WTC11 (cell line): ENCODE measurements around the gene INCA1. TPM values are rescaled to one million over a fixed set of nuclear protein-coding genes. Genes with fewer than 3 reads are reported as not detected.

Experiments used
- ATAC-seq: fragments of 200-7000 bp; cut with Tn5 transposase; 2 replicates; pipeline ENCODE4 v1.10.0; 2021; ENCODE audit warnings: mild to moderate bottlenecking, moderate library complexity
- CTCF ChIA-PET: fragments of 300-600 bp; sonication (Branson Sonifier 250); formaldehyde crosslinking; loops from one replicate; lab custom pipeline; 2021; ENCODE audit warnings: antibody characterized with exemption; lab: Charles Lee
- POLR2A ChIA-PET: fragments of 350-600 bp; sonication (Branson Sonifier 250); formaldehyde crosslinking; loops from one replicate; lab custom pipeline; 2021; ENCODE audit warnings: antibody characterized with exemption; lab: Charles Lee
- DNase-seq: peaks from one replicate; pipeline ENCODE4 v3.0.0; 2021; ENCODE audit warnings: low spot score
- H3K27ac Mint-ChIP-seq: 2 replicates; pipeline ENCODE4 v1.8.0; 2021; ENCODE audit warnings: mixed read lengths
- H3K27me3 Mint-ChIP-seq: 2 replicates; pipeline ENCODE4 v1.8.0; 2021; ENCODE audit warnings: low read depth, mild to moderate bottlenecking, moderate library complexity, mixed read lengths
- H3K36me3 Mint-ChIP-seq: 2 replicates; pipeline ENCODE4 v1.8.0; 2021; ENCODE audit warnings: mixed read lengths
- H3K4me1 Mint-ChIP-seq: 2 replicates; pipeline ENCODE4 v1.8.0; 2022; ENCODE audit warnings: mixed read lengths
- H3K4me3 Mint-ChIP-seq: 2 replicates; pipeline ENCODE4 v1.8.0; 2021; ENCODE audit warnings: mild to moderate bottlenecking, moderate library complexity, mixed read lengths
- H3K9me3 Mint-ChIP-seq: 2 replicates; pipeline ENCODE4 v1.8.0; 2021; ENCODE audit warnings: mixed read lengths
- EMX1 ChIP-seq: fragments of 250-450 bp; sonication (Bioruptor Pico); IDR thresholded peaks from 2 replicates; pipeline ENCODE4 v1.8.0; 2021; ENCODE audit warnings: mild to moderate bottlenecking
- ETV6 ChIP-seq: sonication (generic); formaldehyde crosslinking; IDR thresholded peaks from 2 replicates; pipeline ENCODE4 v1.8.1; 2022; ENCODE audit warnings: mild to moderate bottlenecking, missing genetic modification reagents
- FOXP1 ChIP-seq: sonication (generic); formaldehyde crosslinking; IDR thresholded peaks from 2 replicates; pipeline ENCODE4 v1.8.0; 2022; ENCODE audit warnings: missing genetic modification reagents, mild to moderate bottlenecking, moderate library complexity, borderline replicate concordance
- GTF2I ChIP-seq: fragments of 250-450 bp; sonication (Bioruptor Pico); conservative IDR thresholded peaks from 2 replicates; pipeline ENCODE4 v1.4.0; 2021; ENCODE audit warnings: mild to moderate bottlenecking
- HMGA2 ChIP-seq: fragments of 250-450 bp; sonication (Bioruptor Pico); IDR thresholded peaks from 2 replicates; pipeline ENCODE4 v1.4.0; 2021; ENCODE audit warnings: mild to moderate bottlenecking, moderate library complexity
- IRF2 ChIP-seq: sonication (generic); formaldehyde crosslinking; IDR thresholded peaks from 2 replicates; pipeline ENCODE4 v1.8.0; 2022; ENCODE audit warnings: low read depth, missing genetic modification reagents, borderline replicate concordance
- NFE2L1 ChIP-seq: sonication (generic); formaldehyde crosslinking; IDR thresholded peaks from 2 replicates; pipeline ENCODE4 v1.8.1; 2023; ENCODE audit warnings: missing genetic modification reagents
- NR3C1 ChIP-seq: sonication (generic); formaldehyde crosslinking; conservative IDR thresholded peaks from 2 replicates; pipeline ENCODE4 v1.8.1; 2023; ENCODE audit warnings: low read depth, mild to moderate bottlenecking, missing genetic modification reagents
- TP53 ChIP-seq: sonication (generic); formaldehyde crosslinking; IDR thresholded peaks from 2 replicates; pipeline ENCODE4 v1.8.1; 2023; ENCODE audit warnings: mild to moderate bottlenecking, missing genetic modification reagents
- ZNF138 ChIP-seq: sonication (generic); formaldehyde crosslinking; conservative IDR thresholded peaks from 2 replicates; pipeline ENCODE4 v1.8.1; 2022; ENCODE audit warnings: mild to moderate bottlenecking, moderate library complexity, missing genetic modification reagents
- ZNF671 ChIP-seq: fragments of 250-450 bp; sonication (Bioruptor Pico); IDR thresholded peaks from 2 replicates; pipeline ENCODE4 v1.8.0; 2021; ENCODE audit warnings: mild to moderate bottlenecking
- total RNA-seq: library from RNA; stranded (reverse); gene quantifications from 3 replicates; pipeline ENCODE4 v1.2.3, GENCODE V29; 2021
- TF ChIP-seq, protein P1 (sequence below): sonication (generic); formaldehyde crosslinking; IDR thresholded peaks from 2 replicates; pipeline ENCODE4 v1.8.1; 2022; ENCODE audit warnings: missing genetic modification reagents, borderline replicate concordance
- TF ChIP-seq, protein P2 (sequence below): sonication (generic); formaldehyde crosslinking; IDR thresholded peaks from 2 replicates; pipeline ENCODE4 v1.8.0; 2022; ENCODE audit warnings: mild to moderate bottlenecking, missing genetic modification reagents
- TF ChIP-seq, protein P3 (sequence below): fragments of 250-450 bp; sonication (Bioruptor Pico); conservative IDR thresholded peaks from 2 replicates; pipeline ENCODE4 v1.9.0; 2021; ENCODE audit warnings: mild to moderate bottlenecking
- TF ChIP-seq, protein P4 (sequence below): sonication (generic); formaldehyde crosslinking; conservative IDR thresholded peaks from 2 replicates; pipeline ENCODE4 v1.8.1; 2023; ENCODE audit warnings: mild to moderate bottlenecking, low read depth, missing genetic modification reagents, moderate library complexity
- TF ChIP-seq, protein P5 (sequence below): sonication (generic); formaldehyde crosslinking; IDR thresholded peaks from 2 replicates; pipeline ENCODE4 v1.8.1; 2023; ENCODE audit warnings: mild to moderate bottlenecking, missing genetic modification reagents
- TF ChIP-seq, protein P6 (sequence below): sonication (generic); formaldehyde crosslinking; IDR thresholded peaks from 2 replicates; pipeline ENCODE4 v1.8.0; 2023; ENCODE audit warnings: missing genetic modification reagents
- TF ChIP-seq, protein P7 (sequence below): fragments of 250-450 bp; sonication (Bioruptor Pico); IDR thresholded peaks from 2 replicates; pipeline ENCODE4 v1.9.0; 2021; ENCODE audit warnings: mild to moderate bottlenecking
- TF ChIP-seq, protein P8 (sequence below): sonication (generic); formaldehyde crosslinking; IDR thresholded peaks from 2 replicates; pipeline ENCODE4 v1.8.0; 2022; ENCODE audit warnings: missing genetic modification reagents

Gene INCA1
- total RNA-seq, 1 experiment from 2014 or later, result 0.61 TPM

DNA sequence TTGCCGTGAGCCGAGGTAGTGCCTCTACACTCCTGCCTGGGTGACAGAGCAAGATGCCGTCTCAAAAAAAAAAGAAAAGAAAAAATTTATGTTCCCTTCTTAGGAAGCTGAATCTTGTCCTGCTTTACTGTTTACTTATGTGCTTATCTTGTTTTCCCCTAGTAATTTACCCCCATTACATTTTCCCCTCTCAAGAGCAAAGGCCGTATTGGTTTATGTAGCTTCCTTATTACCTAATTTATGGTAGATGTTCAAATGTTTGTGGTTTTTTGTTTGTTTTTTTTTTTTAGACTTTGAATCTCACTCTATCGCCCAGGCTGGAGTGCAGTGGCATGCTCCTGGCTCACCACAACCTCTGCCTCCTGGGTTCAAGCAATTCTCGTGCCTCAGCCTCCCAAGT lies 48.2 kb upstream of the INCA1 start:
- ATAC-seq (no peak), DNase-seq (no peak)
- Mint-ChIP-seq H3K4me3 (no peak overlapping the region), H3K27me3 (no peaks in the 10 kb centered on the region), H3K9me3 (no peaks in the 10 kb centered on the region), H3K4me1 (no peaks in the 10 kb centered on the region), H3K27ac (no peak overlapping the region), H3K36me3 (no peaks in the 10 kb centered on the region)
- TF ChIP-seq, protein P1, sequence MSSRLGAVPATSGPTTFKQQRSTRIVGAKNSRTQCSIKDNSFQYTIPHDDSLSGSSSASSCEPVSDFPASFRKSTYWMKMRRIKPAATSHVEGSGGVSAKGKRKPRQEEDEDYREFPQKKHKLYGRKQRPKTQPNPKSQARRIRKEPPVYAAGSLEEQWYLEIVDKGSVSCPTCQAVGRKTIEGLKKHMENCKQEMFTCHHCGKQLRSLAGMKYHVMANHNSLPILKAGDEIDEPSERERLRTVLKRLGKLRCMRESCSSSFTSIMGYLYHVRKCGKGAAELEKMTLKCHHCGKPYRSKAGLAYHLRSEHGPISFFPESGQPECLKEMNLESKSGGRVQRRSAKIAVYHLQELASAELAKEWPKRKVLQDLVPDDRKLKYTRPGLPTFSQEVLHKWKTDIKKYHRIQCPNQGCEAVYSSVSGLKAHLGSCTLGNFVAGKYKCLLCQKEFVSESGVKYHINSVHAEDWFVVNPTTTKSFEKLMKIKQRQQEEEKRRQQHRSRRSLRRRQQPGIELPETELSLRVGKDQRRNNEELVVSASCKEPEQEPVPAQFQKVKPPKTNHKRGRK (CRISPR knock-in tag), result no peak
- TF ChIP-seq, protein P2, sequence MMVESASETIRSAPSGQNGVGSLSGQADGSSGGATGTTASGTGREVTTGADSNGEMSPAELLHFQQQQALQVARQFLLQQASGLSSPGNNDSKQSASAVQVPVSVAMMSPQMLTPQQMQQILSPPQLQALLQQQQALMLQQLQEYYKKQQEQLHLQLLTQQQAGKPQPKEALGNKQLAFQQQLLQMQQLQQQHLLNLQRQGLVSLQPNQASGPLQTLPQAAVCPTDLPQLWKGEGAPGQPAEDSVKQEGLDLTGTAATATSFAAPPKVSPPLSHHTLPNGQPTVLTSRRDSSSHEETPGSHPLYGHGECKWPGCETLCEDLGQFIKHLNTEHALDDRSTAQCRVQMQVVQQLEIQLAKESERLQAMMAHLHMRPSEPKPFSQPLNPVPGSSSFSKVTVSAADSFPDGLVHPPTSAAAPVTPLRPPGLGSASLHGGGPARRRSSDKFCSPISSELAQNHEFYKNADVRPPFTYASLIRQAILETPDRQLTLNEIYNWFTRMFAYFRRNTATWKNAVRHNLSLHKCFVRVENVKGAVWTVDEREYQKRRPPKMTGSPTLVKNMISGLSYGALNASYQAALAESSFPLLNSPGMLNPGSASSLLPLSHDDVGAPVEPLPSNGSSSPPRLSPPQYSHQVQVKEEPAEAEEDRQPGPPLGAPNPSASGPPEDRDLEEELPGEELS, result no peak
- TF ChIP-seq ZNF138 (CRISPR knock-in tag), result no peak
- no peak for TF ChIP-seq TP53 (CRISPR knock-in tag)
- TF ChIP-seq NR3C1 (CRISPR knock-in tag), result no peak
- TF ChIP-seq FOXP1 (CRISPR knock-in tag), result no peak
- TF ChIP-seq ETV6 (CRISPR knock-in tag), result no peak
- no peak for TF ChIP-seq GTF2I
- no peak for TF ChIP-seq EMX1 (CRISPR knock-in tag)
- TF ChIP-seq, protein P3, sequence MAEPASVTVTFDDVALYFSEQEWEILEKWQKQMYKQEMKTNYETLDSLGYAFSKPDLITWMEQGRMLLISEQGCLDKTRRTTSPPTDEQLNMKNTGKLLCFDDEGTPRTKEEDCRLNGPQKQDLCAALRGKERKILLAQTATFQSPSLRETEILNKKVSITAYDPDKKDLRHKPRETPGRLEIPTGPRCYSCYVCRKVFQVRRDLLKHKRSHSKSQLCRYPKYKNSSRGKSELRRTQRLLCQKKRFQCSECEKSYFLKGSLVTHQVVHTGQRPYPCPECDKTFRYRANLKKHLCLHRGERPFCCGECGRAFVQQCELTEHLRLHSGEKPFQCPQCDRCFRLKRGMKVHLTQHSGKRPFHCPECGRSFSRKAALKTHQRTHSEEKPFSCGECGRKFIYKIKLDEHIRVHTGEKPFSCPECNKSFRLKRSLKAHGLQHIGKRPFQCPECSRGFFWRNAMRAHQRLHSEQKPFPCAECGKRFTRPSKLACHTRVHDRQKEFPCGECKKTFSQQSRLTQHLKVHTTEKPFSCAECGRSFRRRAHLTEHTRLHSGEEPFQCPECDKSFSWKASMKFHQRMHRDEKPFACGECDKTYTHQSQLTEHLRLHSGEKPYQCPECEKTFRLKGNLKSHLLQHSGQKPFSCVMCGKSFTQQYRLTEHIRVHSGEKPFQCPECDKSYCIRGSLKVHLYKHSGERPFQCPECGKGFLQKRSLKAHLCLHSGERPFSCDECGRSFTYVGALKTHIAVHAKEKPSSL (CRISPR knock-in tag), result no peak
- TF ChIP-seq, protein P4, sequence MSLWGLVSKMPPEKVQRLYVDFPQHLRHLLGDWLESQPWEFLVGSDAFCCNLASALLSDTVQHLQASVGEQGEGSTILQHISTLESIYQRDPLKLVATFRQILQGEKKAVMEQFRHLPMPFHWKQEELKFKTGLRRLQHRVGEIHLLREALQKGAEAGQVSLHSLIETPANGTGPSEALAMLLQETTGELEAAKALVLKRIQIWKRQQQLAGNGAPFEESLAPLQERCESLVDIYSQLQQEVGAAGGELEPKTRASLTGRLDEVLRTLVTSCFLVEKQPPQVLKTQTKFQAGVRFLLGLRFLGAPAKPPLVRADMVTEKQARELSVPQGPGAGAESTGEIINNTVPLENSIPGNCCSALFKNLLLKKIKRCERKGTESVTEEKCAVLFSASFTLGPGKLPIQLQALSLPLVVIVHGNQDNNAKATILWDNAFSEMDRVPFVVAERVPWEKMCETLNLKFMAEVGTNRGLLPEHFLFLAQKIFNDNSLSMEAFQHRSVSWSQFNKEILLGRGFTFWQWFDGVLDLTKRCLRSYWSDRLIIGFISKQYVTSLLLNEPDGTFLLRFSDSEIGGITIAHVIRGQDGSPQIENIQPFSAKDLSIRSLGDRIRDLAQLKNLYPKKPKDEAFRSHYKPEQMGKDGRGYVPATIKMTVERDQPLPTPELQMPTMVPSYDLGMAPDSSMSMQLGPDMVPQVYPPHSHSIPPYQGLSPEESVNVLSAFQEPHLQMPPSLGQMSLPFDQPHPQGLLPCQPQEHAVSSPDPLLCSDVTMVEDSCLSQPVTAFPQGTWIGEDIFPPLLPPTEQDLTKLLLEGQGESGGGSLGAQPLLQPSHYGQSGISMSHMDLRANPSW (CRISPR knock-in tag), result no peak
- no peak for TF ChIP-seq NFE2L1 (CRISPR knock-in tag)
- TF ChIP-seq, protein P5, sequence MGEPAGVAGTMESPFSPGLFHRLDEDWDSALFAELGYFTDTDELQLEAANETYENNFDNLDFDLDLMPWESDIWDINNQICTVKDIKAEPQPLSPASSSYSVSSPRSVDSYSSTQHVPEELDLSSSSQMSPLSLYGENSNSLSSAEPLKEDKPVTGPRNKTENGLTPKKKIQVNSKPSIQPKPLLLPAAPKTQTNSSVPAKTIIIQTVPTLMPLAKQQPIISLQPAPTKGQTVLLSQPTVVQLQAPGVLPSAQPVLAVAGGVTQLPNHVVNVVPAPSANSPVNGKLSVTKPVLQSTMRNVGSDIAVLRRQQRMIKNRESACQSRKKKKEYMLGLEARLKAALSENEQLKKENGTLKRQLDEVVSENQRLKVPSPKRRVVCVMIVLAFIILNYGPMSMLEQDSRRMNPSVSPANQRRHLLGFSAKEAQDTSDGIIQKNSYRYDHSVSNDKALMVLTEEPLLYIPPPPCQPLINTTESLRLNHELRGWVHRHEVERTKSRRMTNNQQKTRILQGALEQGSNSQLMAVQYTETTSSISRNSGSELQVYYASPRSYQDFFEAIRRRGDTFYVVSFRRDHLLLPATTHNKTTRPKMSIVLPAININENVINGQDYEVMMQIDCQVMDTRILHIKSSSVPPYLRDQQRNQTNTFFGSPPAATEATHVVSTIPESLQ (CRISPR knock-in tag), result no peak
- TF ChIP-seq, protein P6, sequence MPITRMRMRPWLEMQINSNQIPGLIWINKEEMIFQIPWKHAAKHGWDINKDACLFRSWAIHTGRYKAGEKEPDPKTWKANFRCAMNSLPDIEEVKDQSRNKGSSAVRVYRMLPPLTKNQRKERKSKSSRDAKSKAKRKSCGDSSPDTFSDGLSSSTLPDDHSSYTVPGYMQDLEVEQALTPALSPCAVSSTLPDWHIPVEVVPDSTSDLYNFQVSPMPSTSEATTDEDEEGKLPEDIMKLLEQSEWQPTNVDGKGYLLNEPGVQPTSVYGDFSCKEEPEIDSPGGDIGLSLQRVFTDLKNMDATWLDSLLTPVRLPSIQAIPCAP (CRISPR knock-in tag), result no peak
- TF ChIP-seq ZNF671 (CRISPR knock-in tag), result no peak
- TF ChIP-seq HMGA2 (CRISPR knock-in tag), result no peak
- TF ChIP-seq, protein P7, sequence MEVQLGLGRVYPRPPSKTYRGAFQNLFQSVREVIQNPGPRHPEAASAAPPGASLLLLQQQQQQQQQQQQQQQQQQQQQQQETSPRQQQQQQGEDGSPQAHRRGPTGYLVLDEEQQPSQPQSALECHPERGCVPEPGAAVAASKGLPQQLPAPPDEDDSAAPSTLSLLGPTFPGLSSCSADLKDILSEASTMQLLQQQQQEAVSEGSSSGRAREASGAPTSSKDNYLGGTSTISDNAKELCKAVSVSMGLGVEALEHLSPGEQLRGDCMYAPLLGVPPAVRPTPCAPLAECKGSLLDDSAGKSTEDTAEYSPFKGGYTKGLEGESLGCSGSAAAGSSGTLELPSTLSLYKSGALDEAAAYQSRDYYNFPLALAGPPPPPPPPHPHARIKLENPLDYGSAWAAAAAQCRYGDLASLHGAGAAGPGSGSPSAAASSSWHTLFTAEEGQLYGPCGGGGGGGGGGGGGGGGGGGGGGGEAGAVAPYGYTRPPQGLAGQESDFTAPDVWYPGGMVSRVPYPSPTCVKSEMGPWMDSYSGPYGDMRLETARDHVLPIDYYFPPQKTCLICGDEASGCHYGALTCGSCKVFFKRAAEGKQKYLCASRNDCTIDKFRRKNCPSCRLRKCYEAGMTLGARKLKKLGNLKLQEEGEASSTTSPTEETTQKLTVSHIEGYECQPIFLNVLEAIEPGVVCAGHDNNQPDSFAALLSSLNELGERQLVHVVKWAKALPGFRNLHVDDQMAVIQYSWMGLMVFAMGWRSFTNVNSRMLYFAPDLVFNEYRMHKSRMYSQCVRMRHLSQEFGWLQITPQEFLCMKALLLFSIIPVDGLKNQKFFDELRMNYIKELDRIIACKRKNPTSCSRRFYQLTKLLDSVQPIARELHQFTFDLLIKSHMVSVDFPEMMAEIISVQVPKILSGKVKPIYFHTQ (CRISPR knock-in tag), result no peak
- TF ChIP-seq, protein P8, sequence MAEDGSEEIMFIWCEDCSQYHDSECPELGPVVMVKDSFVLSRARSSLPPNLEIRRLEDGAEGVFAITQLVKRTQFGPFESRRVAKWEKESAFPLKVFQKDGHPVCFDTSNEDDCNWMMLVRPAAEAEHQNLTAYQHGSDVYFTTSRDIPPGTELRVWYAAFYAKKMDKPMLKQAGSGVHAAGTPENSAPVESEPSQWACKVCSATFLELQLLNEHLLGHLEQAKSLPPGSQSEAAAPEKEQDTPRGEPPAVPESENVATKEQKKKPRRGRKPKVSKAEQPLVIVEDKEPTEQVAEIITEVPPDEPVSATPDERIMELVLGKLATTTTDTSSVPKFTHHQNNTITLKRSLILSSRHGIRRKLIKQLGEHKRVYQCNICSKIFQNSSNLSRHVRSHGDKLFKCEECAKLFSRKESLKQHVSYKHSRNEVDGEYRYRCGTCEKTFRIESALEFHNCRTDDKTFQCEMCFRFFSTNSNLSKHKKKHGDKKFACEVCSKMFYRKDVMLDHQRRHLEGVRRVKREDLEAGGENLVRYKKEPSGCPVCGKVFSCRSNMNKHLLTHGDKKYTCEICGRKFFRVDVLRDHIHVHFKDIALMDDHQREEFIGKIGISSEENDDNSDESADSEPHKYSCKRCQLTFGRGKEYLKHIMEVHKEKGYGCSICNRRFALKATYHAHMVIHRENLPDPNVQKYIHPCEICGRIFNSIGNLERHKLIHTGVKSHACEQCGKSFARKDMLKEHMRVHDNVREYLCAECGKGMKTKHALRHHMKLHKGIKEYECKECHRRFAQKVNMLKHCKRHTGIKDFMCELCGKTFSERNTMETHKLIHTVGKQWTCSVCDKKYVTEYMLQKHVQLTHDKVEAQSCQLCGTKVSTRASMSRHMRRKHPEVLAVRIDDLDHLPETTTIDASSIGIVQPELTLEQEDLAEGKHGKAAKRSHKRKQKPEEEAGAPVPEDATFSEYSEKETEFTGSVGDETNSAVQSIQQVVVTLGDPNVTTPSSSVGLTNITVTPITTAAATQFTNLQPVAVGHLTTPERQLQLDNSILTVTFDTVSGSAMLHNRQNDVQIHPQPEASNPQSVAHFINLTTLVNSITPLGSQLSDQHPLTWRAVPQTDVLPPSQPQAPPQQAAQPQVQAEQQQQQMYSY (CRISPR knock-in tag), result no peak
- TF ChIP-seq IRF2 (CRISPR knock-in tag), result no peak
- CTCF ChIA-PET, result interaction anchor here (0.9 to 1.2 kb wide), 3 partner anchors 9 to 137 kb away, joined by 3 read pairs; partner anchors contain the start of gene CAMTA2
- POLR2A ChIA-PET, result no interaction called here
